Activated T-helper 17 cell treated with anti-CD3 and anti-CD28 coated beads, Interleukin-2, amount 50 U/mL, for 72 hours (primary cell): ENCODE data around the gene TRAPPC2L. TPM values are rescaled to one million over a fixed set of nuclear protein-coding genes. Genes with fewer than 3 reads are reported as not detected.
A peak's percentile ranks its signal among the peaks of the same experiment; 100 is the strongest.

ENCODE experiments used
- ATAC-seq: fragments of 150-1000 bp; cut with Tn5 transposase; replicated peaks from 2 replicates; pipeline ENCODE4 v1.10.0; 2021; ENCODE audit warnings: mild to moderate bottlenecking, moderate library complexity
- H3K27ac Mint-ChIP-seq: one replicate; pipeline ENCODE4 v1.8.0; 2022; ENCODE audit warnings: mixed read lengths
- H3K27me3 Mint-ChIP-seq: one replicate; pipeline ENCODE4 v1.8.0; 2022; ENCODE audit warnings: mixed read lengths
- H3K36me3 Mint-ChIP-seq: one replicate; pipeline ENCODE4 v1.8.0; 2022; ENCODE audit warnings: low read depth, mild to moderate bottlenecking, mixed read lengths
- H3K4me1 Mint-ChIP-seq: one replicate; pipeline ENCODE4 v1.8.0; 2022; ENCODE audit warnings: mixed read lengths
- H3K4me3 Mint-ChIP-seq: one replicate; pipeline ENCODE4 v1.8.0; 2022; ENCODE audit warnings: mild to moderate bottlenecking, mixed read lengths
- H3K9me3 Mint-ChIP-seq: one replicate; pipeline ENCODE4 v1.8.0; 2022; ENCODE audit warnings: mixed read lengths
- total RNA-seq, 2 donors: library from RNA; stranded (reverse); gene quantifications; one replicate each; pipeline ENCODE4 v1.2.3, GENCODE V29; 2022

Gene TRAPPC2L
- total RNA-seq, 2 donors from 2014 or later: 51.1 to 73.9 TPM

DNA sequence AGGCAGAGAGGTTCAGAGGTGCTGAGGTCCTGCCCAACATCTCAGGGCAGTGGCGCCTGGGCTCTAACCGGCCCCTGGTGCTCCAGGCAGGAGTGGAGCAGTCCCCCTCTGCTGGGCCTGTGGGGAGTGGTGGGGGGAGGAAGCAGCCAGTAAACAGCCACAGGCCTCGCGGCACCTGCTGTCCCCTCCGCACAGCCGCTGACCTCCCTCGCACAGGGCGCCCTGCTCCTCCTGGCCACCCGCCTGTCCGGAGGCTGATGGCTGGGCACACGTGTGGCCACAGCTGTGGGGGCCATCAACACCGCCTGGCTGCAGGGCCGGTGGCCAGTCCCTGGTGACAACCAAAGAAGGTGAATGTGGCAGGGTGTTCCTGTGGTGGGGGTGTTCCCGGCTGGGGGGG, 46.3 kb downstream of the TRAPPC2L start:
- Mint-ChIP-seq H3K27me3 (no peaks in the 10 kb centered on the region), H3K4me3 (no peak overlapping the region), H3K4me1 (no peaks in the 10 kb centered on the region), H3K36me3 (no peaks in the 10 kb centered on the region), H3K9me3 (no peaks in the 10 kb centered on the region), H3K27ac (no peak overlapping the region)
- no peak for ATAC-seq

DNA sequence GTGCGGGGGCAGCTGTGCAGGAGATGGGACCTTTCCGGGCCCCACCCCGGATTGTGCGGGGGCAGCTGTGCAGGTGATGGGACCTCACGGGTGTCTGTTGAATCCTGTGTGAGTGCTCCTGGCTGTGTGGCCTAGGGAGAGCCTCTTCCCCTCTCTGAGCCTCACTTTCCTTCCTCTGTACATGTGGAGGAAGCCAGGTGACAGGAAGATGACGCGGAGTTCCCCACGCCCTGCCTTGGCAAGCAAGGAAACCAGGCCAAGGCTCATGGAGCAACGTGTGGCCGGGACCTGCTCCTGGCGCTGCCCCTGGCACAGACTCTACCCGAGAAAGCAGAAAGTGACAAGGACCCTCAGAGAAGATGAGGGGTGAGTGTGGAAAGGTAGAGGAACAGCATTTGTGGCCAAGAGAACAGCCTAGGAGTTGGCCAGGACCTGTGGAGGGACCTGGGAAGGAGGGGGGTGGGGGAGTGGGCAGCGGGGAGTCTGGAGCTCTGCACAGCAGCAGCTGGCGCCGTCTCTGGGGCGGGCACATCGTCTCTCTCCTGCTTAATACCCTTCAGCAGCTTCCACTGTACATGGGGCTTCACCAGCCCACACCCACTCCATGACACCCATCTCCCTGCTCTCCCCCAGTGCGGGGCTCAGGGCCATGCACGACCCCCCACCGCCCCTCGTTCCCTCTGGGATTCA, 47.9 kb downstream of the TRAPPC2L start:
- Mint-ChIP-seq H3K27me3 (no peaks in the 10 kb centered on the region), H3K9me3 (no peaks in the 10 kb centered on the region), H3K36me3 (no peaks in the 10 kb centered on the region), H3K4me1 (no peaks in the 10 kb centered on the region), H3K27ac (no peak overlapping the region), H3K4me3 (no peak overlapping the region)
- no peak for ATAC-seq

GRCh38 chr16:88905563-88905962, 48.6 kb downstream of the TRAPPC2L start:
- H3K27ac Mint-ChIP-seq: no peak overlapping the region
- no peaks in the 10 kb centered on the region for H3K27me3 Mint-ChIP-seq
- H3K4me1 Mint-ChIP-seq: no peaks in the 10 kb centered on the region
- no peaks in the 10 kb centered on the region for H3K9me3 Mint-ChIP-seq
- ATAC-seq: peak; percentile 16
- H3K36me3 Mint-ChIP-seq: no peaks in the 10 kb centered on the region
- no peak overlapping the region for H3K4me3 Mint-ChIP-seq

DNA sequence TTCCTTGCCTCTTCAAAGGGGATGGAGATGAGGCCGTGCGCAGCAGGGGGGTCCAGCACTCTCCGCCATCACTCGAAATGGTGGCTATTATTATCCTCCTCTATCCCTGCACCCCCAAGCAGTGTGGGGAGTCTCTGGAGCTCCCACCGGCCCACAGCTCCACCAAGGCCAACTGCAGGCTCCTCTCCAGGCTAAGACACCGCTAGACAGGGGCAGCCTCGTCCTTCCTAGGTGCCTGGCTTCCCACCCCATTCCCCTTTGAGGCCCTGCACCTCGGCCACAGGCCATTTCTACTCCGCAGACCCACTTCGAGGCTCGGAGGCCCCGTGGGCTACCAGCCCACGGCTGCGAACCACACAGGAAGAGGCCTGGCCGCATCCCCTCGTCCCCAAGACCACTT, 49.1 kb downstream of the TRAPPC2L start:
- no peak for ATAC-seq
- no peaks in the 10 kb centered on the region for H3K27me3 Mint-ChIP-seq
- H3K36me3 Mint-ChIP-seq: no peaks in the 10 kb centered on the region

DNA sequence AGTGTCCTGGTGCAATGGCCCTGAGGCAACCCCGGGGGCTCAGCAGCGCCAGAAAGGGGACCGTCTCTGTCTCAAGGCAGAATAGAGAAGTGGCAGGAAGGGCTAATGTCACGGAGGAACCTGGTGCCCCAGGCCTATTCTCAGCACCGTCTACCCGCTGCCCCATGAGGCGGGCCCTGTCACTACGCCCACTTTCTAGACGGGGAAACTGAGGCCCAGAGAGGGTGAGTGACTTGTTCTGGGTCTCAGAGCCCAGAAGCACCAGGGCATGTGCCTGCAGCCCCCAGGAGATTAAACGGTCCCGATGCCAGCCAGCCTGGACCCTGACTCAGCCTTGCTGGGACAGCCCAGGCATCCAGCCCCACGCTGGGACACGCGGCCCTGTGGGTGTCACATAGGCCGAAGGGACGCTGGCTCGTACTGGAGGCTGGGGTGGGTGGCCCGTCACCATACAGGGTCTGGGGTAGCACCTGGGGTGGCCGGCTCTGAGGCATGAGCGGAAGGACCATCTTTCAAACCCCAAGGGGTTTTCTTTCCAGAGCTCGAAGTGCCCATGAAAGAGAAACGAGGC, 49.7 kb downstream of the TRAPPC2L start:
- Mint-ChIP-seq H3K36me3 (no peaks in the 10 kb centered on the region), H3K4me3 (no peak overlapping the region), H3K27me3 (no peaks in the 10 kb centered on the region), H3K27ac (no peak overlapping the region), H3K4me1 (no peaks in the 10 kb centered on the region), H3K9me3 (no peaks in the 10 kb centered on the region)
- ATAC-seq: no peak

More for the DNA sequence above, 49.1 kb downstream of the TRAPPC2L start:
- H3K4me3 Mint-ChIP-seq: no peak overlapping the region
- H3K27ac Mint-ChIP-seq: no peak overlapping the region
- H3K4me1 Mint-ChIP-seq: no peaks in the 10 kb centered on the region
- no peaks in the 10 kb centered on the region for H3K9me3 Mint-ChIP-seq

DNA sequence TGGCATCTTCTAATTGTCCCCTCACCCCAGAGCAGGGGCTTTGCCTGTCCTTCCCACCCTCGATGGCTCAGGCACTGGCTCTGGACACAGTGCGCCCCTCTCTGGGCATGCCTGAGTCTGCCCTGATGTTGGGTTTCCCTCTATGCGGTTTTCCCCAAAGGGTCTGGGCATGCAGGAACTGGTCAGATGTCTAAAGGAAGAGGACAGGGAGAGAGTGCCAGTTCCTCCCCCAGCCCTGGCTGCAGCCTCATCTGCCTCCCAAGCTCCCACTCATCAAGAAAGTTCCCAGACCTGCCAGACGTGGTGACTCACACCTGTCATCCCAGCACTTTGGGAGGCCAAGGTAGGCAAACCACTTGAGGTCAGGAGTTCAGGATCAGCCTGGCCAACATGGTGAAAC, 50.8 kb downstream of the TRAPPC2L start:
- no peaks in the 10 kb centered on the region for H3K36me3 Mint-ChIP-seq
- H3K9me3 Mint-ChIP-seq: no peaks in the 10 kb centered on the region
- H3K27me3 Mint-ChIP-seq: no peaks in the 10 kb centered on the region
- H3K27ac Mint-ChIP-seq: no peak overlapping the region
- no peak for ATAC-seq
- H3K4me3 Mint-ChIP-seq: no peak overlapping the region
- no peaks in the 10 kb centered on the region for H3K4me1 Mint-ChIP-seq

GRCh38 chr16:88908307-88908706, 51.4 kb downstream of the TRAPPC2L start:
- no peaks in the 10 kb centered on the region for H3K27me3 Mint-ChIP-seq
- H3K36me3 Mint-ChIP-seq: no peaks in the 10 kb centered on the region
- no peaks in the 10 kb centered on the region for H3K9me3 Mint-ChIP-seq
- no peak for ATAC-seq
- no peak overlapping the region for H3K27ac Mint-ChIP-seq
- H3K4me1 Mint-ChIP-seq: no peaks in the 10 kb centered on the region
- no peak overlapping the region for H3K4me3 Mint-ChIP-seq

- ATAC-seq: no peak
- Mint-ChIP-seq H3K27me3 (no peaks in the 10 kb centered on the region), H3K4me1 (no peaks in the 10 kb centered on the region), H3K36me3 (no peaks in the 10 kb centered on the region), H3K27ac (no peak overlapping the region), H3K9me3 (no peaks in the 10 kb centered on the region), H3K4me3 (no peak overlapping the region)
Observed at GRCh38 chr16:88909431-88910210, 52.7 kb downstream of the TRAPPC2L start.

DNA sequence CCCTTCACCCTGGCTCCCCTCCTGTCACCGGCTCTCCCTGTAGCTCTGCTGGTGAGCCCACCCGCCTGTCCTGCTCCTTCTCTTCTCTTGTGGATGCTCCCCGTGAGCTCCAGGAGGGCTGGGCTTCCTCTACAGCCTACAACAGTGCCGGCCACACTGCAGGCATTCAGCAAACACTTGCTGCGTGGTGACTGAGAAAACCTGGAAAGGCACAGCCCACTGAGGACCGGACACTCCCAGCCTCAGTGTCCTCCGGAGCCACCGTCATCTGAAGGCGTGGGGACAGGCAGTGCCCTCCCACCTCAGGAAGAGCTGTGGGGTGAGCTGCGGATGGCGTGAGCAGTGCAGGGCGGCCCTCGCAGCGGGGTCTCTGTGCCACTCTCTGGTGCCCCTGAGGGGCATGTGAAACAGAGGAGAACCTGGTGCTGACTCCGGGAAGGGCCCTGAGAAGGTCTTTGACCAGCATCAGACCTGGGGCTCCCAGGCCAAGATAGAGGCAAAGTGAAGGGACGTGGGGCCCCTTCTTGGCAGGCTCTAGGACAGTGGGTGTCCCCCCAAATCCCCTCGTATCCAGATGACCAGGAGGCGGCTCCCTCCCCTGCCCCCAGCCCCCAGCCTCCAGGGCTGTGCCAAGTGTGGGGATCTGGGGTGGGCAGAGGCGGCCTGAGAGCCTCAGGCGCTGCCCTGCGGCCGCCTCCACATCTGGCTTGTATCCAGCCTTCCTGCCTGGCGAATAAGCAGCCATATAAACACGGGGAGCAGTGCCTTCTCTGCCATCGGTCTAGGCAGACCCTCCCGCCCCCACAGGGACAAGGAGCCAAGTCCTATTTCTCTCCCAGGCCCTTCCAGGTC, 53.6 kb downstream of the TRAPPC2L start:
- no peaks in the 10 kb centered on the region for H3K36me3 Mint-ChIP-seq
- no peak overlapping the region for H3K27ac Mint-ChIP-seq
- no peaks in the 10 kb centered on the region for H3K9me3 Mint-ChIP-seq
- no peaks in the 10 kb centered on the region for H3K27me3 Mint-ChIP-seq
- no peak for ATAC-seq
- H3K4me3 Mint-ChIP-seq: no peak overlapping the region
- H3K4me1 Mint-ChIP-seq: no peaks in the 10 kb centered on the region

DNA sequence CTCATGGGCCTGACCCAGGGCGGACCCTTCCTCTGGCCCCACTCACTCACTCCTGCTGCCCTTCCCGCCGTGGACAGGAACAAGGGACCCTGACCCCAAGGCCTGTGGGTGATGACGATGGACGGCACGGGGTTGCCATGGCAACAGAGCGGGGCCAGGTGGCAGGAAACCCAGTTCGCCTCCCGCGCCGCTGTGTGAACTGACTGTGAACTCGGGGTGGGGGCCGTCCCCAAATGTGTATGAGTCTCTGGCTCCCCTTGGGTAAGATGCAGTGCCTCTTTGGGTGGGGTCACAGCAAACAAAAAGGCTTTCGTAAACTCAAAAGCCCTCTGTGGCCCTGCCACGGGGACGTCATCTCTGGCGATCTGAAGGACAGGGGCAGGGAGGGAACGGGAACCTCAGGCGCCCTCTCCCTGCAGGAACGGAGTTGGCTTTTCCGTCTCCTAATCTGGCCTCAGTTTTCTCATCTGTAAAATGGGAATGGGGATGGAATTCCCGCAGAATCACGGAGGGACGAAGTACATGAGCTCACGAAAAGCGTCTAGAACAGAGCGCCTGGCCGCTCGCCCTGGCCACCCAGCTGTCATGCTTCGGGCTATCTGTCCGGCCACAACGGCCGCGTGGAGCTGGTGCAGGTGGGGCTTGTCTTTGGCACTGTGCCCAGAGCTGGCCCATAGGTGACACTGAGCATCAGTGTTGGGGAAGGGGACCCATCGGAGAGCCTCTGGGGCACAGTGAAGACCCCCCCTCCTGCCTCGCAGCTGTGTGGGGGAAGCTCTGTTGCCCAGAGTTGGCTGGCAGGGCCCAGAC, 54.4 kb downstream of the TRAPPC2L start:
- Mint-ChIP-seq H3K4me1 (no peaks in the 10 kb centered on the region), H3K9me3 (no peaks in the 10 kb centered on the region), H3K36me3 (no peaks in the 10 kb centered on the region), H3K27me3 (no peaks in the 10 kb centered on the region), H3K4me3 (no peak overlapping the region), H3K27ac (no peak overlapping the region)
- no peak for ATAC-seq

GRCh38 chr16:88911946-88912310, 55.0 kb downstream of the TRAPPC2L start:
- no peak overlapping the region for H3K4me3 Mint-ChIP-seq
- no peak overlapping the region for H3K27ac Mint-ChIP-seq
- H3K27me3 Mint-ChIP-seq: no peaks in the 10 kb centered on the region
- H3K4me1 Mint-ChIP-seq: no peaks in the 10 kb centered on the region
- no peaks in the 10 kb centered on the region for H3K9me3 Mint-ChIP-seq
- no peaks in the 10 kb centered on the region for H3K36me3 Mint-ChIP-seq
- no peak for ATAC-seq
